ENCODE measurements around the gene UBN1. TPM values are rescaled to one million over a fixed set of nuclear protein-coding genes. Genes with fewer than 3 reads are reported as not detected.

Gene UBN1
- total and polyA plus RNA-seq, 2 donors (not counting 3 experiments of a cell fraction or from before 2014, with no cell fraction given): 26.0 to 44.8 TPM

- Histone ChIP-seq H3K4me2 (ENCODE audit: insufficient read depth, low read length) (no peak overlapping the region), H3K9me1 (replicated peaks; ENCODE audit: control insufficient read depth, extremely low read depth, insufficient read depth, low read length) (no peaks in the 10 kb centered on the region), H4K20me1 (replicated peaks; ENCODE audit: control insufficient read depth, extremely low read depth, insufficient read depth, low read length) (no peaks in the 10 kb centered on the region), H3K4me3 (replicated peaks in 1 of 3; ENCODE audit: insufficient read depth in 1 of 3, low read depth in 1 of 3, low read length in 3 of 3) (no peak overlapping the region), H3K9me3 (replicated peaks; ENCODE audit: control insufficient read depth, insufficient read depth, low read length) (no peaks in the 10 kb centered on the region), H3K27me3 (ENCODE audit: control insufficient read depth in 2 of 2, insufficient read depth in 2 of 2, low read length in 2 of 2) (no peaks in the 10 kb centered on the region), H3K4me1 (ENCODE audit: control insufficient read depth, extremely low read depth, insufficient read depth, low read length) (no peaks in the 10 kb centered on the region), H3K9ac (replicated peaks; ENCODE audit: extremely low read depth, insufficient read depth, low read length) (no peak overlapping the region), H3K36me3 (ENCODE audit: control insufficient read depth in 2 of 2, extremely low read depth in 1 of 2, insufficient read depth in 2 of 2, low read length in 2 of 2) (peaks cover 14 to 30% of the 10 kb centered on the region in 2 experiments), H3K27ac (ENCODE audit: insufficient read depth, low read depth, low read length) (no peak overlapping the region), H3K79me2 (ENCODE audit: control insufficient read depth, insufficient read depth, low read length) (no peaks in the 10 kb centered on the region), H2AFZ (ENCODE audit: low read depth, low read length) (no peak overlapping the region)
- BruUV-seq (replicated peaks): no TSS peak
- ChIA-PET CTCF (no interaction called here), POLR2A (no interaction called here)
- dilution Hi-C loops (cut with MboI; ENCODE audit: extremely low pct_ligation_motif_present, low sequenced_read_pairs): no loop called here
- intact Hi-C loops (cut with micrococcal nuclease): no loop called here
- FAIRE-seq: no peak
- TF ChIP-seq JUN (IDR thresholded peaks at IDR 0.05; ENCODE audit: borderline replicate concordance, insufficient read depth, insufficient read length, low read depth) (no peak), GATA2 (IDR thresholded peaks at IDR 0.05; ENCODE audit: insufficient read depth, insufficient read length, low read depth, low read length) (no peak), POLR2AphosphoS5 (IDR thresholded peaks at IDR 0.05; ENCODE audit: insufficient read depth, low read depth, low read length) (no peak), MYC (IDR thresholded peaks at IDR 0.05; ENCODE audit: low read depth, low read length) (no peak), POLR2A (IDR thresholded peaks at IDR 0.05; ENCODE audit: low read depth, low read length) (no peak), FOS (IDR thresholded peaks at IDR 0.05; ENCODE audit: borderline replicate concordance, insufficient read depth, low read length) (no peak), CTCF (IDR thresholded peaks at IDR 0.05; ENCODE audit: extremely low read depth in 1 of 2, insufficient read depth in 1 of 2, low read depth in 1 of 2, low read length in 2 of 2) (no peak), MAX (IDR thresholded peaks at IDR 0.05; ENCODE audit: insufficient read depth, insufficient read length) (no peak), EZH2 (IDR thresholded peaks at IDR 0.05; ENCODE audit: borderline replicate concordance, low read depth, low read length, severe bottlenecking) (no peak)
- no peak for DNase-seq (ENCODE audit: low read depth, low spot score)
These were observed 36.0 kb upstream of the UBN1 start for GRCh38 chr16:4811242-4811641.

All from endothelial cell of umbilical vein (primary cell).